ENCODE results near the gene CCDC54.

DNA sequence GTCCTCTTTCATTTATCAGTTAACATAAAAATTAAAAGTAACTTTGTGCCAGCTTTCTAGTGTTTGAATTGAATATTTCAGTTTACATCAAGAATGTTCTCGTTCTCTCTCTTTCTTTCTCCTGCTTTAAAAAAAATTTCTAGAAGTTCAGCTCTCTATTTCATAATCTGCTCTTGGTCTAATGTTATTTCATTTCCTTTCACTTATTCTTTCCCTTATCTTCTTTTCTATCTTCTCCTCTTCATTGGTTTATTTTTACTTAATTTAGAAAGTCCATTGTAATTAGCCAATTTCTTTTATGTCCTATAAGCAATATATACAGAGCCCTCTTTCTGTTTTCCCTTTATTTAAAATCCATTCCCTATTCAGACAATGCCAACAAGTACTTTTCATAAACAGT lies 44.6 kb downstream of the CCDC54 start:
- TF ChIP-seq, protein P1, sequence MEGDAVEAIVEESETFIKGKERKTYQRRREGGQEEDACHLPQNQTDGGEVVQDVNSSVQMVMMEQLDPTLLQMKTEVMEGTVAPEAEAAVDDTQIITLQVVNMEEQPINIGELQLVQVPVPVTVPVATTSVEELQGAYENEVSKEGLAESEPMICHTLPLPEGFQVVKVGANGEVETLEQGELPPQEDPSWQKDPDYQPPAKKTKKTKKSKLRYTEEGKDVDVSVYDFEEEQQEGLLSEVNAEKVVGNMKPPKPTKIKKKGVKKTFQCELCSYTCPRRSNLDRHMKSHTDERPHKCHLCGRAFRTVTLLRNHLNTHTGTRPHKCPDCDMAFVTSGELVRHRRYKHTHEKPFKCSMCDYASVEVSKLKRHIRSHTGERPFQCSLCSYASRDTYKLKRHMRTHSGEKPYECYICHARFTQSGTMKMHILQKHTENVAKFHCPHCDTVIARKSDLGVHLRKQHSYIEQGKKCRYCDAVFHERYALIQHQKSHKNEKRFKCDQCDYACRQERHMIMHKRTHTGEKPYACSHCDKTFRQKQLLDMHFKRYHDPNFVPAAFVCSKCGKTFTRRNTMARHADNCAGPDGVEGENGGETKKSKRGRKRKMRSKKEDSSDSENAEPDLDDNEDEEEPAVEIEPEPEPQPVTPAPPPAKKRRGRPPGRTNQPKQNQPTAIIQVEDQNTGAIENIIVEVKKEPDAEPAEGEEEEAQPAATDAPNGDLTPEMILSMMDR (IDR thresholded peaks at IDR 0.05): no peak
- TF ChIP-seq POLR2A (IDR thresholded peaks at IDR 0.05): no peak
